A549 treated with dexamethasone at 1 μM for 4 hours (cell line): Measurements from ENCODE around the gene DPF3. TPM values are rescaled to one million over a fixed set of nuclear protein-coding genes. Genes with fewer than 3 reads are reported as not detected.

Source experiments
- total RNA-seq: library from RNA; stranded (reverse); fragments of 200-300 nt; extraction: Qiagen RNA extraction; gene quantifications from 5 replicates; pipeline ENCODE4 v1.2.3, GENCODE V29; 2022

DPF3 gene
- total RNA-seq, result 0.09 to 0.19 TPM (median 0.16 TPM) in 4 of 5 replicates, not detected in the other

GRCh38 chr14:72893636-72894322, at the start of gene DPF3:
Gene DPF3 (minus strand): TSS chr14:72894101. CDS start chr14:72894088, 13 bp downstream.

GRCh38 chr14:72926292-72927028, 32.6 kb upstream of the DPF3 start, which contains the start of gene DCAF4:
Gene DCAF4 (plus strand): TSS chr14:72926464. CDS start chr14:72937979, 11,515 bp downstream.

Other genes with a start within 250 kb of the DPF3 start
- gene DCAF4, start 32.4 kb upstream of the DPF3 start, total RNA-seq, result 28.4 to 33.4 TPM (median 31.7 TPM) in 5 replicates
- gene ZFYVE1, start 133.0 kb upstream of the DPF3 start, total RNA-seq, result 8.8 to 10.5 TPM (median 9.4 TPM) in 5 replicates
- gene RBM25, start 164.4 kb upstream of the DPF3 start, total RNA-seq, result 51.0 to 65.6 TPM (median 56.4 TPM) in 5 replicates
- gene PSEN1, start 242.4 kb upstream of the DPF3 start, total RNA-seq, result 65.9 to 72.8 TPM (median 66.7 TPM) in 5 replicates